Measurements from ENCODE around the gene ST7. TPM values are rescaled to one million over a fixed set of nuclear protein-coding genes. Genes with fewer than 3 reads are reported as not detected.
"Not testable (repeated sequence)": the region's sequence is repeated elsewhere in the genome, so short reads cannot be mapped to it uniquely, and the experiment has no call there.

Gene ST7
- polyA plus RNA-seq, 1 donor: 16.2 TPM

GRCh38 chr7:117225536-117225935, 272.2 kb downstream of the ST7 start:
- DNase-seq (ENCODE audit: low read depth): no peak

- DNase-seq (ENCODE audit: low read depth): no peak
Measured at GRCh38 chr7:117227091-117227490, 273.8 kb downstream of the ST7 start.

GRCh38 chr7:117229350-117229749, 276.0 kb downstream of the ST7 start:
- DNase-seq (ENCODE audit: low read depth): no peak

DNA sequence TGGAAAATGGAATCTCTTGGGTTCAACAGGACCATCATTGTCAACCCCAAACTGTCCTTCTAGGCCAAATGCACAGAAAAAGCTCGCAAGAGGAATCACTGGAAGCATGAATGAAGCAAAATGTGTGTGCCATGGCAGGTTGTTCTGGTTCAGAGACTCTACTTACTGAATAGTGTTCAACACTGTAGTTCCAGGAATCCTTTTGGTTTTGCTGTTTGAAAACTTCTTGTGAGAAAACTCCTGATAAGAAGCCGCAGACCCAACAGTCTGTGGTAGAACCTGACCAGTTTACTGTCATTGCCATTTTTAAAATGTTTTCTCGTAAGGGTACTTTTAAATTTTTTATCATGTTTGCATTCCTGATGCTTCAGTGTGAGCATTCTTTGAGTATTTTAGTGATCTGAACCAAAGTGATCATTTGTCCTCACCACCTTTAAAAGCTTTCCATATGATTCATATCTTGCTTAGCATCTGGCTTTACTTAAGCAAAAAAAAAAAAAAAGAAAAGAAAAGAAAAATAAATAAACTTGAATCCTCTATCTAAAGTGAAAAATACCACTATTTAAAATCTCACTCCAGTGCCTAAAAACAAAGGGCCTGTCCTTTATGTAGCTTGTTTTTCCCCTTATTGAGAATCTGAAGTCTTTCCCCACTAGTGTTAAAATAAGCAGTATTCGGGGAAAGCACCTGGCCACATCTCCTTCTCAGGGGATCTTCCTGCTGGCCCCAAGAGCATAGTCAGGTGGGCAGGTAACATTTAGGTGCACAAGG, 277.2 kb downstream of the ST7 start:
- DNase-seq (ENCODE audit: low read depth): no peak

- no peak for DNase-seq (ENCODE audit: low read depth)
Measured at GRCh38 chr7:117231047-117231359, 277.7 kb downstream of the ST7 start.

DNA sequence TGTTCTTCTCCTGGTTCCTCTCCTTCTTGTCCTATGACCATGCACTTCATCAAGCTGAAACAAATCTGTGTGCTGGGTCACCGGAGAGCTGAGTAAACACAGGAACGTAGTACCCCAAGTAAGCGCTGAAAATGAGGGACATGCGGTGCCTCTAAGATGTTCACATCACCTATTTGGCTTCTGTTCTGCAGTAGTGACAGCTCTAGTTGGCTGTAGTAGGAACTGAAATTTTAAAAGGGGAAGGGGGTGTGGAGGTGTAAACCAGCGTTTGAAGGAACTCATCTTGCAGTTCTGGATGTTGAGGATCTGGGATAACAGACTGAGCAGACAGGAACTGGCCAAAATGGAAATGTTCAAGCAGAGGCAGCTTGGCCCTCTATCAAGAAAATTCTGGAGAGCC, 284.3 kb downstream of the ST7 start:
- DNase-seq (ENCODE audit: low read depth): no peak

DNA sequence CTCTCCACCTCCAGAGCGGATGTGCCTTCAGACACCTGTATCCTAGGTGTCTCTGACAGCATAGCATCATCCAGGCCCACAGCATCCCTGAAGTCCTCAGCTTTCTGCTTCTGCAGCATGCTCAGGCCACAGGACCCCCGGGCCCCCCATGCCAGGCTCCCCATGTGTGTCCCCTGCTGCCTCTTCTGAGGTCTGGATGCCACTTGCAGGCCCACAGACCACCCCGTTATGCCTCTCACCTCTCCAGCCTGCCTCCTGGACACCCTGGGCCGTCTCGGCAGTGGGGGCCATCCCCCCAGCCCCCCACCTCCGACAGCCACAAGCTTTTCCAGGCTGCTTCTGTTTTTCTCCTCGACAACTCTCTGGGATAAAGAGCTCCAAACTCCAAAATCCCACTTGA, 285.2 kb downstream of the ST7 start:
- DNase-seq (ENCODE audit: low read depth): no peak

GRCh38 chr7:117238937-117239336, 285.6 kb downstream of the ST7 start:
- DNase-seq (ENCODE audit: low read depth): no peak

GRCh38 chr7:117241088-117241487, 287.8 kb downstream of the ST7 start:
- DNase-seq (ENCODE audit: low read depth): no peak

DNA sequence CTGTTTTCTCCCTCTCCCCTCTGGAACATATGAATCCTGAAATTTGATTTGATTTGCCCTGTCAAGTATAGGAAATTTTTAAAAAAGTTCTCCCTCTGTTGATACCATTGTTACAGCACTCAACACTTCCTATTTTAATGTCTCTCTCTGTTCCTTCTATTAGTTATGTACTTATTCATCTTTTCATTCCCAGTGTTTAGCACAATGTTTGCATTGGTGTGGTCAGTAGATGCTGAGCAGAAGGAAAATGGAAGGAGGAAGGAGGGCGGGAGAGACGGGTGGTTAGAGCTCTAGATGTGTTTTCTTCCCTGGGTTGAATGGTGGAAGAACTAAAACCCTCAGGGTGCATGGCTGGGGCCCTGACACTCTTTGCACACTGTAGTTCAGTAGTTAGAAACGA, 290.1 kb downstream of the ST7 start:
- DNase-seq (ENCODE audit: low read depth): no peak

DNA sequence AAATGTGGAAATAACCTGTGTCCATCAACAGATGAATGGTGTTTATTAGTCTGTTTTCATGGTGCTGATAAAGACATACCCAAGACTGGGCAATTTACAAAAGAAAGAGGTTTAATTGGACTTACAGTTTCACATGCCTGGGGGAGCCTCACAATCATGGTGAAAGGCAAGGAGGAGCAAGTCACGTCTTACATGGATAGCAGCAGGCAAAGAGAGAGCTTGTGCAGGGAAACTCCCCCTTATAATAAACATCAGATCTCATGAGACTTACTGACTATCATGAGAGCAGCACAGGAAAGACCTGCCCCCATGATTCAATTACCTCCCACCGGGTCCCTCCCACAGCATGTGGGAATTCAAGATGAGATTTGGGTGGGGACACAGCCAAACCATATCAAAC, 292.4 kb downstream of the ST7 start:
- DNase-seq (ENCODE audit: low read depth): not testable (repeated sequence)

DNA sequence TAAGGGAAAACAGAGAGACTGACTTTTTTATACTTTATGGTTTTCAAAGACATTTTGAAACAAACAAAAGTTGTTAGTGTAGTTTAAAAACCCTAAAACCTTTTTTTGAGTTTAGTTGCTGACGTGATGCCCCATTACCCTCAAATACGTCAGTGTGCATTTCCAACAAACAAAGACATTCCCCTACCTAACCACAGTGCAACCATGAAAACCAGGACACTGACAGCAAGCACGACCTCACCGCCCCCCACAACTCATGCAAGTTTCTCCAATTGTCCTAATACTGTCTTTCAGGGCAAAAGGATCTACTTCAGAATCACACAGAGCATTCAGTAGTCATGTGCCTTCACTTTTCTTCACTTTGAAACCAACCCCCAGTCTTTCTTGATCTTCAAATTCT, 294.5 kb downstream of the ST7 start:
- no peak for DNase-seq (ENCODE audit: low read depth)

- DNase-seq (ENCODE audit: low read depth): no peak
Measured at GRCh38 chr7:117248829-117249228, 295.5 kb downstream of the ST7 start.

DNA sequence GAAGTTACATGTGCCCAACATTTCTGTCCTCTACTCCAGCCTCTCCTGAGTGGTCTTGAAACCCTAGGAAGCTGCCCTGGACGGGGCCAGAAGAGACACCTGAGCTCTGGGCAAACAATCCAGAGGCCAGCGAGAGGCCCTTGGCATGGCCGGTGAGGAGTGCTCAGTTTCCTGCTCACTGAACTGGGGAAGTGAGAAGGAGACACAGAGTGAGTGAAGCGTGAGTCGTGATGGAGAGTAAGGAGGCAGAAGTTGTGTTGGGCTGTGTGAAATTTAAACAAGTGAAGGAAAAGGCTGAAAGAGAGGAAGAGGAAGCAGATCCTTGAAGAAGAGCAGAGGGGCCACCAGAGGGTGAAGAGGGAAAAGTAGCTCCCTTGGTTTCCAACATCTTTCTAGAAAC, 296.4 kb downstream of the ST7 start:
- DNase-seq (ENCODE audit: low read depth): no peak

DNA sequence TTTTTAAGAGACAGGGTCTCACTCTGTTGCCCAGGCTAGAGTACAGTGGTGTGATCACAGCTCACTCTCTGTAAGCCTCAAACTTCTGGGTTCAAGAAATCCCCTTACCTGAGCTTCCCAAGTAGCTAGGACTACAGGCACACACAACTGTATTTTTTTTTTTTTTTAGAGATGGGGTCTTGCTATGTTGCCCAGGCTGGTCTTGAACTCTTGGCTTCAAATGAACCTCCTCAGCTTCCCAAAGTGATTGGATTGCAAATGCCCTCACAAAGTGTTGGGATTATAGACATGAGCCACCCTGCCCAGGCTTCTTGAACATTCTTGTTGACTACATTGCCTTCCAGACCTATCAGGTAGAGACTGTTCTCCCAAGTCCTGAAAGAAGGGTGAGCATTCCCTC, 296.9 kb downstream of the ST7 start:
- no peak for DNase-seq (ENCODE audit: low read depth)

- no peak for DNase-seq (ENCODE audit: low read depth)
Measured at GRCh38 chr7:117250801-117251200, 297.5 kb downstream of the ST7 start.

- no peak for DNase-seq (ENCODE audit: low read depth)
Measured at GRCh38 chr7:117251687-117252086, 298.4 kb downstream of the ST7 start.

- DNase-seq (ENCODE audit: low read depth): no peak
Measured at GRCh38 chr7:117259615-117260014, 306.3 kb downstream of the ST7 start.

DNA sequence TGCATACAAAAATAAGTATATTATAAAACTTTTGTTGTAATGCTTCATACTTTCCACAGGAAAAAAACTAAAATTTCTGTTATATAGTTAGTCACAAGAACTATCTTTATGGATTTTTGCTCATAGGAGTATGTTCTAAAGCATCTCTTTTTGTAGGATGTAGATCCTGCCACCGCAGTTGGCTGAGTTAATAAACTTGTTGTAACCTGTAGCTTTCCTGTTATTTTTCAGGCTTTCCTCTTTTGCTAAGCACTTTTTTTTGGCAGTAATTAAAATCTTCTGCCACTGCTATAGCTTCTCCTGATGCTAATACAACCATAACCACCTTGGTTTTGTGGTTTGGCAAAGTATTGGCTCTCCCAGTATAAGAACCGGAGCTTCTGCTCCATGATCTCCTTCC, 309.2 kb downstream of the ST7 start:
- DNase-seq (ENCODE audit: low read depth): no peak

- no peak for DNase-seq (ENCODE audit: low read depth)
Measured at GRCh38 chr7:117264716-117265115, 311.4 kb downstream of the ST7 start.

GRCh38 chr7:117269417-117269816, 316.1 kb downstream of the ST7 start:
- peak; percentile 13 for DNase-seq (ENCODE audit: low read depth)

GRCh38 chr7:117269886-117270285, 316.6 kb downstream of the ST7 start:
- peak; percentile 19 for DNase-seq (ENCODE audit: low read depth)

GRCh38 chr7:117270371-117270770, 317.1 kb downstream of the ST7 start:
- DNase-seq (ENCODE audit: low read depth): no peak

- DNase-seq (ENCODE audit: low read depth): no peak
Measured at GRCh38 chr7:117271566-117271965, 318.3 kb downstream of the ST7 start.

Data from forelimb muscle (tissue), 1 donor.